GM06990 (cell line): ENCODE measurements around the gene TSACC.
A peak's percentile ranks its signal among the peaks of the same experiment; 100 is the strongest.

ENCODE experiments used
- DNase-seq: peaks from one replicate; pipeline ENCODE4 v3.0.0-alpha.2; 2011; ENCODE audit not compliant: insufficient read length; ENCODE audit errors: extremely low read depth
- H3K27me3 ChIP-seq: replicated peaks from 2 replicates; pipeline ENCODE4 v1.6.0; 2011; ENCODE audit warnings: low read length; ENCODE audit not compliant: control insufficient read depth, insufficient read depth
- H3K36me3 ChIP-seq: 2 replicates; pipeline ENCODE4 v1.5.1; 2011; ENCODE audit warnings: low read length; ENCODE audit not compliant: control insufficient read depth, insufficient read depth
- H3K4me3 ChIP-seq: replicated peaks from 2 replicates; pipeline ENCODE4 v1.5.1; 2011; ENCODE audit warnings: low read depth, mild to moderate bottlenecking, control low read depth, low read length
- TF ChIP-seq, protein P1 (sequence below): IDR thresholded peaks from 2 replicates; pipeline ENCODE4 v1.5.1; 2011; ENCODE audit warnings: low read length, control low read depth, mild to moderate bottlenecking, inconsistent platforms; ENCODE audit not compliant: insufficient read depth, poor library complexity, severe bottlenecking

TSACC gene

DNA sequence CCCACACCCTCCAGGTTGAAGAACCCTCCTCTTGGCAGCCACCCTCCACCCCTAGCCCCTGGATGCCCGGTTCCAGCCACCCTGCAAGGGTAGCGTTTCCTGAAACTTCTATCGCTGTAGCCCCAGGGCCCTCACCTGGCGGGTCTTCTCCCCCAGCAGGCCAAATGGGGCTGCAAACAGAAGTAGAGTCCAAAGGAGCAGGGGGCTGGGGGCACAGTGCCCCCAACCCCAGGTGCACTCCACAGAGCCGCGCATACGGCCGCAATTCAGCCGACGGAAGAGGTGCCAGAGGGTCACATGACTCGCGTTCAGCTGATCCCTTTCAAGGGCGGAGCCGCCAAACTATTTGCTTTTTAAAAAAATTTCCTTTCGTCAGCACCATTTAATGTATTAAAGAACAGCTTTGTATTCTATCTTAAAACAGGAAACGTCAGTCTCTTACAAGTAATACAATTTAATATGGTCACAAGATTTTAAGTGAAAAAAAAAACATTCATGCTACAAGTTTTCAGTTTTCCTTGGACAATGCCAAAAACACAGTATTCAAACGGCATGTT, 42.9 kb upstream of the TSACC start, which contains the start of gene GLMP:
TSS of gene GLMP (minus strand) at position 289 of the 557 bp plus-strand sequence. CDS start at position 255, 34 bp downstream.
- Histone ChIP-seq H3K36me3 (no peaks in the 10 kb centered on the region), H3K27me3 (no peaks in the 10 kb centered on the region), H3K4me3 (peak within 1 kb of the TSS; percentile 71)
- TF ChIP-seq, protein P1, sequence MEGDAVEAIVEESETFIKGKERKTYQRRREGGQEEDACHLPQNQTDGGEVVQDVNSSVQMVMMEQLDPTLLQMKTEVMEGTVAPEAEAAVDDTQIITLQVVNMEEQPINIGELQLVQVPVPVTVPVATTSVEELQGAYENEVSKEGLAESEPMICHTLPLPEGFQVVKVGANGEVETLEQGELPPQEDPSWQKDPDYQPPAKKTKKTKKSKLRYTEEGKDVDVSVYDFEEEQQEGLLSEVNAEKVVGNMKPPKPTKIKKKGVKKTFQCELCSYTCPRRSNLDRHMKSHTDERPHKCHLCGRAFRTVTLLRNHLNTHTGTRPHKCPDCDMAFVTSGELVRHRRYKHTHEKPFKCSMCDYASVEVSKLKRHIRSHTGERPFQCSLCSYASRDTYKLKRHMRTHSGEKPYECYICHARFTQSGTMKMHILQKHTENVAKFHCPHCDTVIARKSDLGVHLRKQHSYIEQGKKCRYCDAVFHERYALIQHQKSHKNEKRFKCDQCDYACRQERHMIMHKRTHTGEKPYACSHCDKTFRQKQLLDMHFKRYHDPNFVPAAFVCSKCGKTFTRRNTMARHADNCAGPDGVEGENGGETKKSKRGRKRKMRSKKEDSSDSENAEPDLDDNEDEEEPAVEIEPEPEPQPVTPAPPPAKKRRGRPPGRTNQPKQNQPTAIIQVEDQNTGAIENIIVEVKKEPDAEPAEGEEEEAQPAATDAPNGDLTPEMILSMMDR = no peak
- peak; percentile 27 for DNase-seq

DNA sequence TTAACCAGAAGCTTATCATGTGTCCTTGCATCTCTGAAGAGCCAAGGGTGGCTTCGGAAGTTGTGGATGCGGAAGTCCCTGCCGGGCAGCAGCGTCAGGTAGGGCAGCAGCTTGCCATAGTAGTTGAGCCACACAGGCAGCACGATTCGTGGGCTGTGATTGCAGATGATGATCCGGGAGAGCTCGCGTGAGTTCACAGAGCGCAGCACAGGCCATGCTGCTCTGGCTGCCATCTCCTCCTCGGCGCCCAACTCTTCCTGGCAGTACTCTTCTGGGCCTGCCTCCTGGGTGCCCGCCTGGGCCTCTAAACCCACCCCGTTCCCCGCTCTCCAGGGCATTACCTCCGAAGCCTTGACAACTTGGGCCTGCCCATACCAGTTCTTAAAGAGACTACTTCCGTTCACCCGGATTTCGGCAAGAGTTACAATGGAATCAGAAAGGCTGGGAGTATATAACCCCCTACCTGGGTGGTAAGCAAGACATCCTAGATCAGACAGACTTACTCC, 39.4 kb upstream of the TSACC start, which contains the start of gene VHLL:
TSS of gene VHLL (minus strand) at position 456 of the 506 bp plus-strand sequence. CDS start at position 338, 118 bp downstream.
- no peak for DNase-seq
- H3K27me3 ChIP-seq = no peaks in the 10 kb centered on the region
- no peak within 1 kb of the TSS for H3K4me3 ChIP-seq
- H3K36me3 ChIP-seq = no peaks in the 10 kb centered on the region; the same call in 1 of the 2 replicates
- TF ChIP-seq, protein P1 = no peak

DNA sequence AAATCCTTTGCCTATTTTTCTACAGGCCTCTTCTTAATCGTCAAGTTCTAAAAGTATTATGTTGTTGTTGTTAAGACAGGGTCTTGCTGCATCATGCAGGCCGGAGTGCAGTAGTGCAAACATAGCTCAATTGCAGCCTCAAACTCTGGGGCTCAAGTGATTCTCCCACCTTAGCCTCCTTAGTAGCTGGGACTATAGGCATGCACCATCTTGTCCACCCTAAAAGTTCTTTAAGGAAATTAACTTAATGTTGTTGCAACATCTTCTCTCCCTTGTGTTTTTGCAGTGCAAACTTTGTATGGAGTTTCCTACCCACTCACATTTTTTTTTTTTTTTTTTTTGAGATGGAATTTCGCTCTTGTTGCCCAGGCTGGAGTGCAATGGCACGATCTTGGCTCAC, 35.1 kb upstream of the TSACC start:
- TF ChIP-seq, protein P1 = no peak
- no peak overlapping the region for H3K4me3 ChIP-seq
- H3K27me3 ChIP-seq = no peaks in the 10 kb centered on the region
- no peak for DNase-seq
- H3K36me3 ChIP-seq = peaks cover 3% of the 10 kb centered on the region

DNA sequence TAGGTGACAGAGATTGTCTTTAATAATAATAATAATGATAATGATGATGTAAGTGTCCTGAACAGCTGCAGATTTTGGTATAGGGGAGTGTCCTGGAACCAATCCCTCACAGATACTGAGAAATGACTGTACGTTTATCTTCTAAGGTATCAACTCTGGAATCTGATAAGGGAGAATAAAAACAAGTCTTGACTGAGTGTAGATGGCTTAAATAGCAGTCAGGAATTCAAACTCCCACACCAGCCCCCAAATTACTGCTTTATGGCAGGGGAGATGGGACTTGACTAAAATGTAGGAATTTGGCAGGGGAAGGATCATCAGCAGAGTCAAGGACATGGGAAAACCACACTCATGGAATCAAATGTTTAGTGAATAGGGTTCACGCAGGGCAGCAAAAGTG, 33.1 kb upstream of the TSACC start:
- no peak for DNase-seq
- TF ChIP-seq, protein P1 = no peak
- peaks cover 11% of the 10 kb centered on the region for H3K36me3 ChIP-seq
- no peak overlapping the region for H3K4me3 ChIP-seq
- H3K27me3 ChIP-seq = no peaks in the 10 kb centered on the region

DNA sequence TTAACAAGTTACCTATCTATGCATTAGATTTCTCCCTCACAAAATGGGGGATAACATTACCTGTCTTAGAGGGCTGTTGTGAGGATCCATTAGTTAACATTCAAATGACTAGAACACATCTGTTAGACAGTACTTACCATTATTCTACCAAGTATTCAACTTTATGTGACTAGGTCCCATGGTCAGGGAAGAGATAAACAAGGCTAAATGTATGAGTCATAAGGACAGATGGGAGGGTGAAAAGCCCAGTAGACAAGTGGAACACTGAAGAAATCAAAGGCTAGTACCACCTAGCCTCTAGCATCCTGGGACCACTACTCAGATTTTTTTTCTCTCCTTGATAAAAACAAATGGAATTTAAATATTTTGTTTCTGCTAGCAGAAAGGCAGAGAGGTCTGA, 30.2 kb upstream of the TSACC start:
- TF ChIP-seq, protein P1 = no peak
- Histone ChIP-seq H3K27me3 (no peaks in the 10 kb centered on the region), H3K4me3 (no peak overlapping the region), H3K36me3 (peaks cover 22% of the 10 kb centered on the region)
- DNase-seq = no peak
